Lung (tissue), 12 donors: ENCODE measurements around the gene FGGY. TPM values are rescaled to one million over a fixed set of nuclear protein-coding genes. Genes with fewer than 3 reads are reported as not detected.

Source experiments
- ATAC-seq: fragments of 200-7000 bp; cut with Tn5 transposase; one replicate; pipeline ENCODE4 v1.9.1; 2020; ENCODE audit warnings: moderate number of reproducible peaks; ENCODE audit not compliant: insufficient read depth, low FRiP score
- DNase-seq, 3 donors: peaks; one replicate each; pipeline ENCODE4 v3.0.0-alpha.2; 2013 to 2017
- H3K27ac ChIP-seq, 2 donors: one replicate each; pipeline ENCODE4 v1.5.1; 2013; ENCODE audit warnings: mild to moderate bottlenecking in 2 of 2, moderate library complexity in 2 of 2, control low read depth in 1 of 2, inconsistent platforms in 1 of 2, low read depth in 1 of 2, low read length in 1 of 2
- H3K27me3 ChIP-seq, 3 donors: one replicate each; pipeline ENCODE4 v1.5.1; 2013; ENCODE audit warnings: low read length in 2 of 3; ENCODE audit not compliant: control insufficient read depth in 3 of 3, insufficient read depth in 3 of 3
- H3K36me3 ChIP-seq, 4 donors: one replicate each; pipeline ENCODE4 v1.5.1; 2013; ENCODE audit warnings: low read length in 4 of 4, mild to moderate bottlenecking in 1 of 4, moderate library complexity in 1 of 4; ENCODE audit not compliant: control insufficient read depth in 4 of 4, insufficient read depth in 4 of 4
- H3K4me1 ChIP-seq, 5 donors: one replicate each; pipeline ENCODE4 v1.5.1; 2013; ENCODE audit warnings: low read length in 5 of 5, mild to moderate bottlenecking in 2 of 5, moderate library complexity in 1 of 5; ENCODE audit not compliant: control insufficient read depth in 5 of 5, insufficient read depth in 5 of 5
- H3K4me3 ChIP-seq: one replicate; pipeline ENCODE4 v1.5.1; 2013; ENCODE audit warnings: mild to moderate bottlenecking, control low read depth, moderate library complexity
- H3K9ac ChIP-seq, 2 donors: one replicate each; pipeline ENCODE4 v1.5.1; 2013; ENCODE audit warnings: low read length in 2 of 2, control low read depth in 1 of 2; ENCODE audit not compliant: insufficient read depth in 1 of 2
- H3K9me3 ChIP-seq, 4 donors: one replicate each; pipeline ENCODE4 v1.5.1; 2013; ENCODE audit warnings: low read length in 3 of 4, mild to moderate bottlenecking in 1 of 4, moderate library complexity in 1 of 4; ENCODE audit not compliant: control insufficient read depth in 4 of 4, insufficient read depth in 3 of 4
- CTCF ChIP-seq: IDR thresholded peaks from 2 replicates; pipeline ENCODE4 v1.5.1; 2012; ENCODE audit warnings: mild to moderate bottlenecking; ENCODE audit errors: control extremely low read depth, extremely low read depth
- WGBS, 2 donors: extraction: QIAGEN DNeasy Blood & Tissue Kit; methylation state at CpG; one replicate each; pipeline ENCODE4 v1.1.7; 2013; 5-methylcytosine and 5-hydroxymethylcytosine counted together
- polyA plus RNA-seq, 2 donors: library from polyadenylated mRNA; stranded (reverse); fragments of 200-250 nt; gene quantifications; one replicate each; pipeline ENCODE4 v1.2.1, GENCODE V29; 2013
- total RNA-seq, 2 donors: library from RNA; depleted of rRNA in 1 of 2; stranded (reverse); fragments of >200 nt in 1 of 2; gene quantifications; one replicate each; pipeline ENCODE4 v1.2.1, GENCODE V29; 2014 to 2021
- donor health status: control.
- donor health status: control.
- donor health status: Bipolar disorder and iron deficiency.
- donor health status: healthy.
- donor health status: DM: yes; HTN: yes; CAD: no.

Gene FGGY
- total and polyA plus RNA-seq, 4 donors = 16.1 to 42.3 (median 18.3) TPM

- no peaks in the 10 kb centered on the region for H3K9me3 ChIP-seq
- no peak overlapping the region for H3K27ac ChIP-seq
- DNase-seq = no peak
- H3K27me3 ChIP-seq = no peaks in the 10 kb centered on the region
- peaks cover 0 to 11% (median 2%) of the 10 kb centered on the region in 5 donors for H3K4me1 ChIP-seq
- no peak for ATAC-seq
- no peaks in the 10 kb centered on the region for H3K36me3 ChIP-seq
- 95 to 97% methylated on average over 3 of the region's 3 CpGs for WGBS, 2 donors
- H3K9ac ChIP-seq = no peak overlapping the region
- H3K4me3 ChIP-seq = no peak overlapping the region
- TF ChIP-seq CTCF = no peak
These were observed 38.4 kb upstream of the FGGY start for GRCh38 chr1:59258412-59259032.

- ATAC-seq (no peak), DNase-seq (peak in 2 of 3 donors; percentile 84 to 91)
These were observed 35.4 kb upstream of the FGGY start for GRCh38 chr1:59261537-59261936.

GRCh38 chr1:59262631-59263030 lies 34.3 kb upstream of the FGGY start:
- Histone ChIP-seq H3K4me3 (no peak overlapping the region), H3K27me3 (no peaks in the 10 kb centered on the region), H3K9ac (no peak overlapping the region), H3K9me3 (no peaks in the 10 kb centered on the region), H3K4me1 (peaks cover 0 to 11% (median 2%) of the 10 kb centered on the region in 5 donors), H3K36me3 (no peaks in the 10 kb centered on the region), H3K27ac (no peak overlapping the region)
- no peak for TF ChIP-seq CTCF
- no peak for ATAC-seq
- DNase-seq = no peak

More at GRCh38 chr1:59261537-59261936, 35.4 kb upstream of the FGGY start:
- no peak for TF ChIP-seq CTCF
- peaks cover 0 to 11% (median 2%) of the 10 kb centered on the region in 5 donors for H3K4me1 ChIP-seq
- no peak overlapping the region for H3K9ac ChIP-seq
- WGBS, 2 donors = 80 to 92% methylated on average over 1 of the region's 1 CpG
- no peak overlapping the region for H3K4me3 ChIP-seq
- no peaks in the 10 kb centered on the region for H3K27me3 ChIP-seq
- H3K9me3 ChIP-seq = no peaks in the 10 kb centered on the region
- H3K27ac ChIP-seq = peak overlapping the region in 1 of 2 donors; percentile 42
- no peaks in the 10 kb centered on the region for H3K36me3 ChIP-seq

- no peak for TF ChIP-seq CTCF
- Histone ChIP-seq H3K36me3 (no peaks in the 10 kb centered on the region), H3K27me3 (no peaks in the 10 kb centered on the region), H3K9ac (no peak overlapping the region), H3K9me3 (no peaks in the 10 kb centered on the region), H3K4me1 (peaks cover 0 to 11% (median 2%) of the 10 kb centered on the region in 5 donors), H3K27ac (no peak overlapping the region), H3K4me3 (no peak overlapping the region)
- ATAC-seq (no peak), DNase-seq (no peak)
These were observed 33.8 kb upstream of the FGGY start for GRCh38 chr1:59263111-59263510.
